HepG2 (cell line): ENCODE data around the gene DLEC1. TPM values are rescaled to one million over a fixed set of nuclear protein-coding genes. Genes with fewer than 3 reads are reported as not detected.

Experiments used
- ATAC-seq: fragments of 200-7000 bp; cut with Tn5 transposase; 3 replicates; pipeline ENCODE4 v1.9.1; 2020; ENCODE audit warnings: mild to moderate bottlenecking, moderate library complexity
- BruUV-seq: library from RNA; stranded (reverse); fragments of 400-500 nt; replicated peaks from 2 replicates; lab custom pipeline; 2021; lab: Mats Ljungman, UMichigan
- CTCF ChIA-PET: fragments of 300-600 bp; formaldehyde crosslinking; extraction: SDS; loops from one replicate; lab custom pipeline; 2021; ENCODE audit warnings: low total read pairs, inconsistent platforms, low intra/inter-chr PET ratio; lab: Yijun Ruan, JAX
- POLR2A ChIA-PET: fragments of 350-600 bp; sonication (Branson Sonifier 250); formaldehyde crosslinking; loops from one replicate; lab custom pipeline; 2020; ENCODE audit warnings: antibody characterized with exemption, inconsistent platforms; lab: Yijun Ruan, JAX
- DNase-seq: peaks from one replicate; pipeline ENCODE4 v3.0.0-alpha.2; 2015; ENCODE audit warnings: low spot score
- FAIRE-seq: peaks from 3 replicates; lab custom pipeline; 2011; peaks lifted over from hg19 to GRCh38; lab: Jason Lieb, UNC
- H2AFZ ChIP-seq: one replicate; pipeline ENCODE4 v1.6.1; 2011; ENCODE audit warnings: low read length, inconsistent platforms
- H3K27ac ChIP-seq: fragments of 300-600 bp; 3 replicates; pipeline ENCODE4 v1.8.0; 2011; ENCODE audit warnings: mixed run types, mild to moderate bottlenecking, mixed read lengths, low read length, inconsistent platforms; ENCODE audit not compliant: insufficient read depth; ENCODE audit errors: extremely low read length
- H3K27me3 ChIP-seq, 2 experiments: fragments of 200-600 bp in 1 of 2; 2 replicates in 1 of 2; 3 replicates in 1 of 2; pipeline versions ENCODE4 v1.6.0 to v1.8.0; 2011; ENCODE audit warnings: low read length in 2 of 2, mild to moderate bottlenecking in 2 of 2, moderate library complexity in 2 of 2, inconsistent platforms in 1 of 2; ENCODE audit not compliant: insufficient read depth in 2 of 2, control insufficient read depth in 1 of 2
- H3K36me3 ChIP-seq, 2 experiments: fragments of 200-600 bp in 1 of 2; replicated peaks in 1 of 2; 2 replicates in 1 of 2; 3 replicates in 1 of 2; pipeline versions ENCODE4 v1.5.1 to v1.8.0; 2011; ENCODE audit warnings: low read length in 2 of 2, inconsistent platforms in 1 of 2; ENCODE audit not compliant: insufficient read depth in 2 of 2, control insufficient read depth in 1 of 2
- H3K4me1 ChIP-seq: 2 replicates; pipeline ENCODE4 v1.5.1; 2012; ENCODE audit warnings: low read length, inconsistent platforms; ENCODE audit not compliant: insufficient read depth
- H3K4me2 ChIP-seq: 2 replicates; pipeline ENCODE4 v1.6.0; 2011; ENCODE audit warnings: low read depth, low read length, inconsistent platforms
- H3K4me3 ChIP-seq, 3 experiments: fragments of 200-600 bp in 1 of 3; sonication (generic), shearing (Covaris generic) in 1 of 3; replicated peaks in 1 of 3; 2 replicates each; pipeline ENCODE4 v1.5.1; 2011 to 2016; ENCODE audit warnings: low read length in 3 of 3, inconsistent platforms in 2 of 3, low read depth in 2 of 3, mild to moderate bottlenecking in 2 of 3, control low read depth in 1 of 3, mixed read lengths in 1 of 3; ENCODE audit not compliant: insufficient read depth in 1 of 3
- H3K79me2 ChIP-seq: one replicate; pipeline ENCODE4 v1.6.1; 2011; ENCODE audit warnings: low read length, inconsistent platforms; ENCODE audit not compliant: insufficient read depth
- H3K9ac ChIP-seq: 2 replicates; pipeline ENCODE4 v1.6.0; 2011; ENCODE audit warnings: mild to moderate bottlenecking, low read depth, low read length, inconsistent platforms; ENCODE audit not compliant: insufficient read depth
- H3K9me3 ChIP-seq: 2 replicates; pipeline ENCODE4 v1.5.1; 2012; ENCODE audit warnings: mild to moderate bottlenecking, low read length
- H4K20me1 ChIP-seq: 2 replicates; pipeline ENCODE4 v1.6.0; 2011; ENCODE audit warnings: inconsistent platforms, mild to moderate bottlenecking, low read length, moderate library complexity; ENCODE audit not compliant: insufficient read depth
- AGO1 ChIP-seq: fragments of 200-400 bp; formaldehyde crosslinking; IDR thresholded peaks from 2 replicates; pipeline ENCODE4 v1.6.1; 2017; ENCODE audit warnings: mild to moderate bottlenecking, low read depth, low read length, moderate library complexity; ENCODE audit not compliant: poor library complexity, severe bottlenecking
- FOSL2 ChIP-seq: sonication (generic); formaldehyde crosslinking; IDR thresholded peaks from 2 replicates; pipeline ENCODE4 v1.4.0; 2020; ENCODE audit warnings: missing genetic modification reagents
- GLI4 ChIP-seq: sonication (generic); formaldehyde crosslinking; IDR thresholded peaks from 2 replicates; pipeline ENCODE4 v1.5.1; 2020; ENCODE audit warnings: missing genetic modification reagents, mild to moderate bottlenecking, moderate library complexity, borderline replicate concordance
- HIVEP1 ChIP-seq: sonication (generic); formaldehyde crosslinking; IDR thresholded peaks from 2 replicates; pipeline ENCODE4 v1.4.0; 2020; ENCODE audit warnings: mild to moderate bottlenecking, missing genetic modification reagents
- POGZ ChIP-seq: sonication (generic); formaldehyde crosslinking; IDR thresholded peaks from 2 replicates; pipeline ENCODE4 v1.4.0; 2020; ENCODE audit warnings: mild to moderate bottlenecking, missing genetic modification reagents
- XRCC5 ChIP-seq: fragments of 200-400 bp; formaldehyde crosslinking; optimal IDR thresholded peaks from 2 replicates; pipeline ENCODE3; 2017; ENCODE audit warnings: mild to moderate bottlenecking, low read length
- ZNF432 ChIP-seq: sonication (generic); formaldehyde crosslinking; IDR thresholded peaks from 2 replicates; pipeline ENCODE4 v1.5.0; 2020; ENCODE audit warnings: missing genetic modification reagents, mild to moderate bottlenecking, borderline replicate concordance
- WGBS: methylation state at CpG from one replicate; pipeline ENCODE4 v1.1.6; 2017; ENCODE audit warnings: low lambda C conversion rate; 5-methylcytosine and 5-hydroxymethylcytosine counted together
- in situ Hi-C: cut with HindIII; loops from 2 replicates; pipeline ENCODE4 v1.10.0; 2017; ENCODE audit warnings: low pct_unique_long_range_greater_than_20kb; ENCODE audit not compliant: extremely low pct_ligation_motif_present
- intact Hi-C: fragments of 100-400 bp; cut with micrococcal nuclease; formaldehyde crosslinking; loops from one replicate; pipeline ENCODE4 v1.10.0; 2022; ENCODE audit not compliant: unreplicated experiment
- polyA plus RNA-seq, 8 experiments: library from polyadenylated mRNA; depleted of rRNA in 3 of 8; stranded (reverse) in 7 of 8; unstranded in 1 of 8; fragments of >200 nt; fragmentation: Illumina TruSeq in 4 of 8; extraction: Trizol in 4 of 8; gene quantifications; 2 replicates each; pipeline versions ENCODE4 v1.2.1 to v1.2.3, GENCODE V29; 2011 to 2016; ENCODE audit warnings: low read depth in 4 of 8, missing spikeins in 1 of 8, mixed read lengths in 1 of 8; ENCODE audit not compliant: insufficient read depth in 1 of 8
- total RNA-seq, 5 experiments: library from RNA; depleted of rRNA; stranded (reverse); fragments of >200 nt; fragmentation: Illumina TruSeq; extraction: Trizol; gene quantifications; 2 replicates each; pipeline ENCODE4 v1.2.3, GENCODE V29; 2016; ENCODE audit warnings: low read depth in 1 of 5

DLEC1 gene
- total and polyA plus RNA-seq, 2 of the 13 experiments (the other 11 are each of a cell fraction or from before 2014, with no cell fraction given): 0.09 TPM; not detected in 1

GRCh38 chr3:38102444-38102814 is 63.4 kb downstream of the DLEC1 start (continued):
- TF ChIP-seq XRCC5 (no peak), HIVEP1 (CRISPR knock-in tag) (no peak), GLI4 (no peak)

GRCh38 chr3:38105525-38105924 is 66.5 kb downstream of the DLEC1 start:
- Histone ChIP-seq H2AFZ (no peak overlapping the region), H3K9me3 (no peaks in the 10 kb centered on the region), H3K36me3 (no peaks in the 10 kb centered on the region), H3K79me2 (no peaks in the 10 kb centered on the region), H3K4me3 (no peak overlapping the region), H3K4me2 (no peak overlapping the region), H3K27ac (no peak overlapping the region), H3K4me1 (no peaks in the 10 kb centered on the region), H3K27me3 (peaks cover 1 to 24% of the 10 kb centered on the region in 2 experiments; a peak in 3 of 5 replicates), H3K9ac (no peak overlapping the region), H4K20me1 (no peaks in the 10 kb centered on the region)
- FAIRE-seq: no peak
- WGBS: 0% methylated on average over 1 of the region's 1 CpG
- ChIA-PET POLR2A (no interaction called here), CTCF (no interaction called here)
- no peak for ATAC-seq
- TF ChIP-seq ZNF432 (CRISPR knock-in tag): no peak
- no peak for TF ChIP-seq AGO1
- TF ChIP-seq POGZ (CRISPR knock-in tag): no peak
- TF ChIP-seq FOSL2 (CRISPR knock-in tag): no peak
- in situ Hi-C loops (no loop called here), intact Hi-C loops (no loop called here)
- BruUV-seq: no TSS peak
- no peak for DNase-seq
